ENCODE results near the gene GNAQ.

Gene GNAQ

GRCh38 chr9:77826116-77826515, 205.5 kb downstream of the GNAQ start:
- Mint-ChIP-seq H3K27ac (no peak overlapping the region), H3K4me3 (no peak overlapping the region), H3K9me3 (no peaks in the 10 kb centered on the region), H3K4me1 (peaks cover 10% of the 10 kb centered on the region), H3K27me3 (ENCODE audit: low read depth, poor library complexity) (no peaks in the 10 kb centered on the region), H3K36me3 (ENCODE audit: low read depth) (peaks cover 9% of the 10 kb centered on the region)
- no peak for DNase-seq
- no peak for TF ChIP-seq CTCF (IDR thresholded peaks at IDR 0.05)

- Mint-ChIP-seq H3K9me3 (no peaks in the 10 kb centered on the region), H3K36me3 (ENCODE audit: low read depth) (peaks cover 9% of the 10 kb centered on the region), H3K4me3 (no peak overlapping the region), H3K27ac (no peak overlapping the region), H3K27me3 (ENCODE audit: low read depth, poor library complexity) (no peaks in the 10 kb centered on the region), H3K4me1 (peaks cover 12% of the 10 kb centered on the region)
- no peak for TF ChIP-seq CTCF (IDR thresholded peaks at IDR 0.05)
- DNase-seq, result no peak
Observed at GRCh38 chr9:77825361-77825760, 206.2 kb downstream of the GNAQ start.

GRCh38 chr9:77820293-77820954, 211.2 kb downstream of the GNAQ start:
- no peaks in the 10 kb centered on the region for H3K27me3 Mint-ChIP-seq (ENCODE audit: low read depth, poor library complexity)
- H3K4me3 Mint-ChIP-seq, result no peak overlapping the region
- no peak overlapping the region for H3K27ac Mint-ChIP-seq
- no peak for DNase-seq
- H3K4me1 Mint-ChIP-seq, result peaks cover 16% of the 10 kb centered on the region
- H3K9me3 Mint-ChIP-seq, result peaks cover 4% of the 10 kb centered on the region
- peaks cover 20% of the 10 kb centered on the region for H3K36me3 Mint-ChIP-seq (ENCODE audit: low read depth)
- TF ChIP-seq CTCF (IDR thresholded peaks at IDR 0.05), result no peak

GRCh38 chr9:77819657-77820056, 212.0 kb downstream of the GNAQ start:
- Mint-ChIP-seq H3K27ac (no peak overlapping the region), H3K36me3 (ENCODE audit: low read depth) (peaks cover 18% of the 10 kb centered on the region), H3K4me1 (peaks cover 13% of the 10 kb centered on the region), H3K9me3 (peaks cover 4% of the 10 kb centered on the region), H3K4me3 (no peak overlapping the region), H3K27me3 (ENCODE audit: low read depth, poor library complexity) (no peaks in the 10 kb centered on the region)
- TF ChIP-seq CTCF (IDR thresholded peaks at IDR 0.05), result no peak
- no peak for DNase-seq

- TF ChIP-seq CTCF (IDR thresholded peaks at IDR 0.05), result no peak
- Mint-ChIP-seq H3K4me1 (peaks cover 22% of the 10 kb centered on the region), H3K9me3 (peaks cover 4% of the 10 kb centered on the region), H3K27me3 (ENCODE audit: low read depth, poor library complexity) (no peaks in the 10 kb centered on the region), H3K4me3 (no peak overlapping the region), H3K27ac (peak overlapping the region; percentile 39), H3K36me3 (ENCODE audit: low read depth) (peaks cover 25% of the 10 kb centered on the region)
- DNase-seq, result no peak
Observed at GRCh38 chr9:77817590-77818311, 213.9 kb downstream of the GNAQ start.
